Measurements from ENCODE around the gene LBHD2. TPM values are rescaled to one million over a fixed set of nuclear protein-coding genes. Genes with fewer than 3 reads are reported as not detected.

Gene LBHD2
- total and polyA plus RNA-seq, 2 of the 13 experiments (the other 11 are each of a cell fraction or from before 2014, with no cell fraction given) = 0.67 to 1.00 TPM

- peak; percentile 71; the same call in 1 of the 2 replicates for TF ChIP-seq TFAP4 (IDR thresholded peaks at IDR 0.05; ENCODE audit: borderline replicate concordance, low read depth)
- 0 out of 2 replicates have a peak, but pooled peaks have one; percentile 42 for TF ChIP-seq PATZ1 (CRISPR knock-in tag; IDR thresholded peaks at IDR 0.05)
- no peak for TF ChIP-seq ZNF75D (CRISPR knock-in tag; IDR thresholded peaks at IDR 0.05; ENCODE audit: borderline replicate concordance)
- TF ChIP-seq ATF7 (IDR thresholded peaks at IDR 0.05) = no peak
- no peak for TF ChIP-seq ATF7 (CRISPR knock-in tag; IDR thresholded peaks at IDR 0.05)
- no peak for TF ChIP-seq ZNF10 (CRISPR knock-in tag; IDR thresholded peaks at IDR 0.05; ENCODE audit: borderline replicate concordance, low read depth)
- TF ChIP-seq NR2F6 (IDR thresholded peaks at IDR 0.05) = no peak
- TF ChIP-seq NR2F6 (CRISPR knock-in tag; IDR thresholded peaks at IDR 0.05) = 0 out of 2 replicates have a peak, but pooled peaks have one; percentile 23
- no peak for TF ChIP-seq FOSL1 (CRISPR knock-in tag; IDR thresholded peaks at IDR 0.05; ENCODE audit: borderline replicate concordance)
- no peak for TF ChIP-seq ZNF782 (CRISPR knock-in tag; IDR thresholded peaks at IDR 0.05; ENCODE audit: borderline replicate concordance)
- TF ChIP-seq TEF (CRISPR knock-in tag; IDR thresholded peaks at IDR 0.05) = no peak
- no peak for TF ChIP-seq PPARG (CRISPR knock-in tag; conservative IDR thresholded peaks at IDR 0.05)
- 0 out of 2 replicates have a peak, but pooled peaks have one; percentile 20 for TF ChIP-seq ZNF687 (CRISPR knock-in tag; IDR thresholded peaks at IDR 0.05)
- TF ChIP-seq SRSF4 (IDR thresholded peaks at IDR 0.05; ENCODE audit: low read depth, low read length, poor library complexity, severe bottlenecking) = no peak
- no peak for TF ChIP-seq CCAR2 (optimal IDR thresholded peaks at IDR 0.05; ENCODE audit: low read depth, low read length)
- no peak for TF ChIP-seq ZNF337 (CRISPR knock-in tag; IDR thresholded peaks at IDR 0.05; ENCODE audit: borderline replicate concordance, low read depth)
- no peak for TF ChIP-seq MLX (CRISPR knock-in tag; IDR thresholded peaks at IDR 0.05)
- no peak for TF ChIP-seq FOXP1 (IDR thresholded peaks at IDR 0.05)
- 0 out of 2 replicates have a peak, but pooled peaks have one; percentile 30 for TF ChIP-seq FOXP1 (CRISPR knock-in tag; IDR thresholded peaks at IDR 0.05)
- no peak for TF ChIP-seq JUNB (CRISPR knock-in tag; IDR thresholded peaks at IDR 0.05; ENCODE audit: borderline replicate concordance)
- no peak for TF ChIP-seq KLF13 (CRISPR knock-in tag; IDR thresholded peaks at IDR 0.05)
- TF ChIP-seq ESRRA (CRISPR knock-in tag; IDR thresholded peaks at IDR 0.05; ENCODE audit: low read depth) = no peak
These were observed 51.6 kb downstream of the LBHD2 start (continued) for GRCh38 chr14:103135333-103136260.
